Mammary epithelial cell (primary cell): ENCODE measurements around the gene RUNX2.

Experiments used
- EZH2 ChIP-seq: IDR thresholded peaks from 2 replicates; pipeline ENCODE4 v1.6.1; 2012; ENCODE audit warnings: low read length, inconsistent platforms, borderline replicate concordance
- TF ChIP-seq, protein P1 (sequence below), 2 donors: IDR thresholded peaks in 1 of 2; conservative IDR thresholded peaks in 1 of 2; 2 replicates each; pipeline ENCODE4 v1.5.1; 2011 to 2012; ENCODE audit warnings: inconsistent platforms in 2 of 2, low read length in 2 of 2, mild to moderate bottlenecking in 2 of 2, control low read depth in 1 of 2, low read depth in 1 of 2; ENCODE audit not compliant: insufficient read depth in 1 of 2; ENCODE audit errors: extremely low read depth in 1 of 2

GRCh38 chr6:45606831-45607400 lies 278.8 kb downstream of the RUNX2 start:
- TF ChIP-seq, protein P1, sequence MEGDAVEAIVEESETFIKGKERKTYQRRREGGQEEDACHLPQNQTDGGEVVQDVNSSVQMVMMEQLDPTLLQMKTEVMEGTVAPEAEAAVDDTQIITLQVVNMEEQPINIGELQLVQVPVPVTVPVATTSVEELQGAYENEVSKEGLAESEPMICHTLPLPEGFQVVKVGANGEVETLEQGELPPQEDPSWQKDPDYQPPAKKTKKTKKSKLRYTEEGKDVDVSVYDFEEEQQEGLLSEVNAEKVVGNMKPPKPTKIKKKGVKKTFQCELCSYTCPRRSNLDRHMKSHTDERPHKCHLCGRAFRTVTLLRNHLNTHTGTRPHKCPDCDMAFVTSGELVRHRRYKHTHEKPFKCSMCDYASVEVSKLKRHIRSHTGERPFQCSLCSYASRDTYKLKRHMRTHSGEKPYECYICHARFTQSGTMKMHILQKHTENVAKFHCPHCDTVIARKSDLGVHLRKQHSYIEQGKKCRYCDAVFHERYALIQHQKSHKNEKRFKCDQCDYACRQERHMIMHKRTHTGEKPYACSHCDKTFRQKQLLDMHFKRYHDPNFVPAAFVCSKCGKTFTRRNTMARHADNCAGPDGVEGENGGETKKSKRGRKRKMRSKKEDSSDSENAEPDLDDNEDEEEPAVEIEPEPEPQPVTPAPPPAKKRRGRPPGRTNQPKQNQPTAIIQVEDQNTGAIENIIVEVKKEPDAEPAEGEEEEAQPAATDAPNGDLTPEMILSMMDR (conservative IDR thresholded peaks at IDR 0.05 in 1 of 2, IDR thresholded peaks at IDR 0.05 in 1 of 2; ENCODE audit: extremely low read depth in 1 of 2, insufficient read depth in 1 of 2, low read depth in 1 of 2, low read length in 2 of 2) = no peak
- TF ChIP-seq EZH2 = no peak
